Thoracic aorta (tissue), 2 donors: ENCODE measurements around the gene ST6GALNAC6. TPM values are rescaled to one million over a fixed set of nuclear protein-coding genes. Genes with fewer than 3 reads are reported as not detected.

ENCODE experiments used
- ATAC-seq: fragments of 150-250 bp; one replicate; pipeline ENCODE4 v1.8.0; 2017; ENCODE audit warnings: low read depth; ENCODE audit not compliant: insufficient number of reproducible peaks, low FRiP score
- DNase-seq: peaks from one replicate; pipeline ENCODE4 v3.0.0-alpha.2; 2020; ENCODE audit warnings: low spot score
- H3K27ac ChIP-seq, 2 donors: fragments of 200-600 bp; sonication (generic); 1 replicate in 1 of 2; 2 replicates in 1 of 2; pipeline ENCODE4 v1.5.1; 2016; ENCODE audit warnings: mild to moderate bottlenecking in 2 of 2, moderate library complexity in 2 of 2
- H3K27me3 ChIP-seq: fragments of 200-600 bp; sonication (generic); replicated peaks from 2 replicates; pipeline ENCODE4 v1.6.0; 2016; ENCODE audit warnings: mild to moderate bottlenecking; ENCODE audit not compliant: insufficient read depth
- H3K36me3 ChIP-seq: fragments of 200-600 bp; sonication (generic); one replicate; pipeline ENCODE4 v1.5.1; 2016
- H3K4me1 ChIP-seq, 2 donors: fragments of 200-600 bp; sonication (generic); 1 replicate in 1 of 2; 2 replicates in 1 of 2; pipeline versions ENCODE4 v1.5.1 to v1.6.0; 2016; ENCODE audit warnings: low read depth in 2 of 2, mild to moderate bottlenecking in 1 of 2; ENCODE audit not compliant: control insufficient read depth in 1 of 2
- H3K4me3 ChIP-seq: fragments of 200-600 bp; sonication (generic); 2 replicates; pipeline ENCODE4 v1.5.1; 2016; ENCODE audit warnings: mild to moderate bottlenecking
- H3K9me3 ChIP-seq: fragments of 200-600 bp; sonication (generic); 2 replicates; pipeline ENCODE4 v1.5.1; 2016
- CTCF ChIP-seq: fragments of 200-600 bp; sonication (generic); IDR thresholded peaks from one replicate; pipeline ENCODE4 v1.5.1; 2019; ENCODE audit warnings: antibody characterized with exemption
- total RNA-seq, 2 donors: library from RNA; depleted of rRNA; stranded (reverse); fragments of >200 nt; gene quantifications; one replicate each; pipeline versions ENCODE4 v1.1.0 to v1.2.3, GENCODE V29; 2016

The ST6GALNAC6 gene
- total RNA-seq, 2 donors from 2014 or later: 140 to 221 TPM

GRCh38 chr9:127930231-127931091 is 31.1 kb upstream of the ST6GALNAC6 start, which contains the start of gene PIP5KL1:
PIP5KL1 (minus strand) TSS chr9:127930777; CDS start chr9:127930752, 25 bp downstream.
- peaks cover 4% of the 10 kb centered on the region for H3K36me3 ChIP-seq
- no peak for DNase-seq
- ATAC-seq: peak; percentile 52
- H3K9me3 ChIP-seq: no peaks in the 10 kb centered on the region
- H3K27ac ChIP-seq: no peak within 1 kb of the TSS
- no peak for TF ChIP-seq CTCF
- peaks cover 11 to 25% of the 10 kb centered on the region in 2 donors for H3K4me1 ChIP-seq
- peak within 1 kb of the TSS; percentile 69 for H3K4me3 ChIP-seq
- no peaks in the 10 kb centered on the region for H3K27me3 ChIP-seq

DNA sequence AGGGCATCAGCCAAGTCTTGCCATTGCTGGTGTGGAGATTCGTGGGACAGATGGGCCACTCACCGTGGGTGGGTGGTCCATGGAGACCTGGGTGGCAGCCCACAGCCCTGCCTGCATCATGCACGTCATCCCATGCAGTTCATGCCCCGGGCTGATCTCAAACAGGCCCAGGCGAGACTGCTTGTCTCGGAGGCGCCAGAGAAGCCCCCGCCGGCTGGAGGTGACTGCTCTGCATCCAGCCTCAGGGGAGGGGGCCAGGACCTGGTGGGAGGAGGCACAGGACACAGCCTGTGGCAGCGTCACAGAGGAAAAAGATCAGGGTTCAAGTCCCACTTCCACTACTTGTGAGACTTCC is 30.2 kb upstream of the ST6GALNAC6 start:
- Histone ChIP-seq H3K9me3 (no peaks in the 10 kb centered on the region), H3K36me3 (no peaks in the 10 kb centered on the region), H3K27me3 (no peaks in the 10 kb centered on the region), H3K4me3 (no peak overlapping the region), H3K27ac (no peak overlapping the region), H3K4me1 (peaks cover 11 to 23% of the 10 kb centered on the region in 2 donors)
- no peak for ATAC-seq
- no peak for DNase-seq
- no peak for TF ChIP-seq CTCF

GRCh38 chr9:127928676-127929624 is 29.5 kb upstream of the ST6GALNAC6 start:
- H3K9me3 ChIP-seq: no peaks in the 10 kb centered on the region
- no peaks in the 10 kb centered on the region for H3K27me3 ChIP-seq
- no peak for DNase-seq
- H3K27ac ChIP-seq: no peak overlapping the region
- no peak overlapping the region for H3K4me3 ChIP-seq
- no peak for TF ChIP-seq CTCF
- no peak for ATAC-seq
- H3K36me3 ChIP-seq: no peaks in the 10 kb centered on the region
- H3K4me1 ChIP-seq: peaks cover 11 to 23% of the 10 kb centered on the region in 2 donors

DNA sequence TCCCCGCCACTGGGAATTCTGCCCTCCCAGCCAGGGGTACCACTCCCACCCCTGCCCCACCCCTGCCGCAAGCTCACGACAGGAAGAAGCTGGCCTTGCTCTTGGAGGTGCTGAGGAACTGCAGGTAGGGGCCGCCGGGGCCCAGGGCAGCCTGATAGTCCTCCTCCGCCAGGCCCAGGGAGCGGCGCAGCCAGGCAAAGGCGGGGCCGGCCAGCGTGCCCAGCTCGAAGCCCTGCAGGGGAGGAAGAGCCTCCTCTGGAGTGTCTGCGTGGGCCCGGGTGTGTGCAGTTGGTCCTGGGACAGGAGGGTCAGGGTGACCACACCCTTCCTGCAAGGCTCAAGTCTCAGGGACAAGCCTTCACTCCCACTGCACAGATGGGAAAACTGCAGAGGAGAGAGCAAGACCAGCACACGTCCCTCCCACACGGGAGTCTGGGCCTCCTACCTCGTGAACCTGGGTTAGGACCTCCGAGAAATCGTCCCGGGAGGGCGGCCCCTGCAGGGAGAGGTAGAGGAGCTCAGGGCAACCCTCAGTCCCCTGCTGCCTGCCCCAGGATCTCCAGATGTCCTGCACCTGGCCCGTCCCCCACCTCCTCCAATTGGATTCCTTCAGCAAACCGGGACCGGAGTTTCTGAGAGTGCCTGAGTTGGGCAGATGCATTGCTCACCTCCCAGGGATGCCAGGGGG is 28.7 kb upstream of the ST6GALNAC6 start:
- no peak for TF ChIP-seq CTCF
- Histone ChIP-seq H3K4me3 (peak overlapping the region; percentile 11), H3K27me3 (no peaks in the 10 kb centered on the region)

More for the DNA sequence above, 28.7 kb upstream of the ST6GALNAC6 start:
- DNase-seq (no peak), ATAC-seq (no peak)
- H3K4me1 ChIP-seq: peaks cover 11 to 23% of the 10 kb centered on the region in 2 donors
- no peaks in the 10 kb centered on the region for H3K36me3 ChIP-seq
- no peak overlapping the region for H3K27ac ChIP-seq
- no peaks in the 10 kb centered on the region for H3K9me3 ChIP-seq
